OCI-LY3 (cell line): Measurements from ENCODE around the gene INF2.
"Not testable (repeated sequence)": the region's sequence is repeated elsewhere in the genome, so short reads cannot be mapped to it uniquely, and the experiment has no call there.

ENCODE experiments used
- H2AFZ ChIP-seq: fragments of 200-600, 300-600 bp; shearing (Covaris generic); 2 replicates; pipeline ENCODE4 v1.6.0; 2014; ENCODE audit warnings: antibody characterized with exemption, low read depth, low read length
- H3K27ac ChIP-seq: fragments of 200-600, 300-600 bp; sonication (generic); 2 replicates; pipeline ENCODE4 v1.5.1; 2014; ENCODE audit warnings: mild to moderate bottlenecking, low read length, moderate library complexity, mixed read lengths
- H3K27me3 ChIP-seq: fragments of 200-600, 300-600 bp; sonication (generic); 2 replicates; pipeline ENCODE4 v1.6.1; 2014; ENCODE audit warnings: low read depth, low read length, mixed read lengths
- H3K36me3 ChIP-seq: fragments of 200-600, 300-600 bp; sonication (generic); replicated peaks from 2 replicates; pipeline ENCODE3; 2014; ENCODE audit warnings: low read depth, low read length, mixed read lengths
- H3K4me1 ChIP-seq: fragments of 300-600, 200-600 bp; sonication (generic); 2 replicates; pipeline ENCODE4 v1.6.1; 2014; ENCODE audit warnings: low read length, mixed read lengths
- H3K4me2 ChIP-seq: fragments of 200-600, 300-600 bp; sonication (generic); 2 replicates; pipeline ENCODE4 v1.6.1; 2014; ENCODE audit warnings: low read length, mixed read lengths
- H3K4me3 ChIP-seq: fragments of 300-600, 200-600 bp; sonication (generic); 2 replicates; pipeline ENCODE4 v1.5.1; 2014; ENCODE audit warnings: antibody characterized with exemption, mild to moderate bottlenecking, low read length, moderate library complexity
- H3K79me2 ChIP-seq: fragments of 300-600, 200-600 bp; shearing (Covaris generic); 2 replicates; pipeline ENCODE4 v1.6.1; 2014; ENCODE audit warnings: mild to moderate bottlenecking, low read length, mixed read lengths
- H3K9ac ChIP-seq: fragments of 300-600, 200-600 bp; shearing (Covaris generic); 2 replicates; pipeline ENCODE4 v1.6.0; 2014; ENCODE audit warnings: mild to moderate bottlenecking, low read length, moderate library complexity
- H3K9me3 ChIP-seq: fragments of 200-600, 300-600 bp; shearing (Covaris generic); 2 replicates; pipeline ENCODE4 v1.6.1; 2014; ENCODE audit warnings: low read length, mixed read lengths; ENCODE audit not compliant: insufficient read depth
- H4K20me1 ChIP-seq: fragments of 200-600, 300-600 bp; sonication (generic); 2 replicates; pipeline ENCODE4 v1.6.1; 2016; ENCODE audit warnings: low read length, mixed read lengths; ENCODE audit not compliant: insufficient read depth
- CTCF ChIP-seq: fragments of 200-600, 300-600 bp; sonication (generic); IDR thresholded peaks from 2 replicates; pipeline ENCODE4 v1.5.1; 2014; ENCODE audit warnings: antibody characterized with exemption, low read length, low read depth
- EZH2phosphoT487 ChIP-seq: fragments of 200-600 bp; shearing (Covaris generic); IDR thresholded peaks from 2 replicates; pipeline ENCODE4 v1.6.1; 2018; ENCODE audit warnings: antibody characterized with exemption, mixed run types, low read depth

The INF2 gene

GRCh38 chr14:104724981-104725771 lies 35.8 kb downstream of the INF2 start:
- H3K4me2 ChIP-seq, result peak overlapping the region; percentile 87; the same call in 1 of the 2 replicates
- H2AFZ ChIP-seq, result no peak overlapping the region
- no peaks in the 10 kb centered on the region for H3K4me1 ChIP-seq
- H3K27ac ChIP-seq, result no peak overlapping the region
- H3K36me3 ChIP-seq, result no peaks in the 10 kb centered on the region
- no peak overlapping the region for H3K9ac ChIP-seq
- peaks cover 20% of the 10 kb centered on the region for H3K27me3 ChIP-seq
- no peaks in the 10 kb centered on the region for H4K20me1 ChIP-seq
- no peak for TF ChIP-seq EZH2phosphoT487
- peak; percentile 33; the same call in 1 of the 2 replicates for TF ChIP-seq CTCF
- no peak overlapping the region for H3K4me3 ChIP-seq
- no peaks in the 10 kb centered on the region for H3K9me3 ChIP-seq
- H3K79me2 ChIP-seq, result no peaks in the 10 kb centered on the region

GRCh38 chr14:104725772-104726548 lies 36.5 kb downstream of the INF2 start:
- Histone ChIP-seq H3K4me1 (no peaks in the 10 kb centered on the region), H3K27me3 (peaks cover 20% of the 10 kb centered on the region), H3K79me2 (no peaks in the 10 kb centered on the region), H2AFZ (no peak overlapping the region), H3K36me3 (no peaks in the 10 kb centered on the region), H3K9me3 (no peaks in the 10 kb centered on the region), H3K9ac (no peak overlapping the region), H4K20me1 (no peaks in the 10 kb centered on the region), H3K4me2 (no peak overlapping the region), H3K4me3 (no peak overlapping the region), H3K27ac (no peak overlapping the region)
- TF ChIP-seq EZH2phosphoT487 (no peak), CTCF (no peak)

- TF ChIP-seq CTCF (no peak), EZH2phosphoT487 (no peak)
- Histone ChIP-seq H2AFZ (no peak overlapping the region), H3K4me3 (no peak overlapping the region), H4K20me1 (no peaks in the 10 kb centered on the region), H3K4me1 (no peaks in the 10 kb centered on the region), H3K27ac (no peak overlapping the region), H3K9me3 (no peaks in the 10 kb centered on the region), H3K79me2 (no peaks in the 10 kb centered on the region), H3K27me3 (peaks cover 20% of the 10 kb centered on the region), H3K4me2 (no peak overlapping the region), H3K36me3 (no peaks in the 10 kb centered on the region), H3K9ac (no peak overlapping the region)
Observed at GRCh38 chr14:104726600-104727451, 37.4 kb downstream of the INF2 start.

GRCh38 chr14:104728631-104729030 lies 39.2 kb downstream of the INF2 start:
- Histone ChIP-seq H3K36me3 (no peaks in the 10 kb centered on the region), H2AFZ (no peak overlapping the region), H3K4me3 (no peak overlapping the region), H3K79me2 (no peaks in the 10 kb centered on the region), H3K9me3 (no peaks in the 10 kb centered on the region), H3K27ac (no peak overlapping the region), H3K27me3 (peaks cover 20% of the 10 kb centered on the region), H3K9ac (no peak overlapping the region), H4K20me1 (no peaks in the 10 kb centered on the region), H3K4me1 (no peaks in the 10 kb centered on the region), H3K4me2 (no peak overlapping the region)
- no peak for TF ChIP-seq EZH2phosphoT487
- no peak for TF ChIP-seq CTCF

- not testable (repeated sequence) for H2AFZ ChIP-seq, H3K4me2 ChIP-seq
Observed at GRCh38 chr14:104729176-104729834, 39.9 kb downstream of the INF2 start.

More at GRCh38 chr14:104729176-104729834, 39.9 kb downstream of the INF2 start:
- not testable (repeated sequence) for H3K9me3 ChIP-seq, H3K4me1 ChIP-seq, H3K27ac ChIP-seq, H3K9ac ChIP-seq, H3K79me2 ChIP-seq, H3K36me3 ChIP-seq, H3K4me3 ChIP-seq, H4K20me1 ChIP-seq
- peaks cover 19% of the 10 kb centered on the region for H3K27me3 ChIP-seq
